GM21528 (cell line): Measurements from ENCODE around the gene ITGAX.

Experiments
- ATAC-seq: cut with Tn5 transposase; IDR thresholded peaks from one replicate; pipeline ENCODE4 v1.9.1; 2021; ENCODE audit warnings: mild to moderate bottlenecking, moderate library complexity; ENCODE audit not compliant: unreplicated experiment, low FRiP score

ITGAX gene

DNA sequence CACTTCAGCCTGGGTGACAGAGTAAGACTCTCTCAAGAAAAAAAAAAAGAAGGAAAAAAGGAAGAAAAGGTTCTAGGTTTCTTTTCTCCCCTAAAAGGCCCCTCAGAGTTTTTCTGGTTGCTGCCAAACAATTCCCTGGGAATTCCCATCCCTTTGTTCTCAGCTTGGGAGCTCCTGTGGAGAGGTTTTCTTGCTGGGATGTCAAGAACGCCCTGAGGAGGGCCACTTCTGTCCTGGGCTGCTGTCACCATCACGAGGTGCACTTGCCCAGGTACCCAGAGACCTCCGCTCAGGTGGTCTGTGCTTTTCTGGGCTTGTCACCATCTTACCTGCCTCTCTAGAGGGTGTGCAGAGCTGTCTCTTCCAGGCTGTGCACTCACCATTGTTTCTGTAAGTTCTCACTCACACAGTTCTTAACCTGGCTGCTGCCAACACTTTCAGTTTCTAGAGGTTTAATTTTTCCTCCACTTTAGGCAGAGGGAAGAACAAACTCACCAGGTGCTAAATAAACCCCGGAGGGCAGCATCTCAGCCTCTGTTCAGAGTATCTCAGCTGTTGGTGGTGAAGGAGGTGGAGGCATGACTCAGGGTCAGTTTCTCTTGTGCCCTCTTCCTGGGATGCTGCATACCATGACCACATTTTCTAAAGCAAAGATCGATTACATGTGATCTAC, 75.5 kb downstream of the ITGAX start:
- ATAC-seq: no peak
